Loucy (cell line): Measurements from ENCODE around the gene MYO1D.

Experiments
- H2AFZ ChIP-seq: fragments of 200-600 bp; sonication (generic); 2 replicates; pipeline ENCODE4 v1.6.0; 2016; ENCODE audit warnings: antibody characterized with exemption, mild to moderate bottlenecking, low read length, moderate library complexity
- H3F3A ChIP-seq: fragments of 200-600 bp; 2 replicates; pipeline ENCODE4 v1.6.0; 2016; ENCODE audit warnings: antibody characterized with exemption, low read depth, mild to moderate bottlenecking
- H3K27me3 ChIP-seq: fragments of 200-600 bp; sonication (generic); 2 replicates; pipeline ENCODE4 v1.6.1; 2014; ENCODE audit warnings: low read length, mild to moderate bottlenecking; ENCODE audit not compliant: insufficient read depth, poor library complexity, severe bottlenecking
- H3K36me3 ChIP-seq: fragments of 200-600 bp; sonication (generic); 2 replicates; pipeline ENCODE4 v1.6.1; 2016; ENCODE audit warnings: low read length; ENCODE audit not compliant: insufficient read depth
- H3K4me1 ChIP-seq: fragments of 200-600 bp; sonication (generic); 2 replicates; pipeline ENCODE4 v1.5.1; 2014; ENCODE audit warnings: low read length, mild to moderate bottlenecking; ENCODE audit not compliant: insufficient read depth, poor library complexity, severe bottlenecking
- H3K4me2 ChIP-seq: fragments of 200-600 bp; sonication (generic); 2 replicates; pipeline ENCODE4 v1.6.0; 2014; ENCODE audit warnings: antibody characterized with exemption, low read length, low read depth, mild to moderate bottlenecking; ENCODE audit not compliant: poor library complexity, severe bottlenecking
- H3K4me3 ChIP-seq: fragments of 200-600 bp; sonication (generic); 2 replicates; pipeline ENCODE4 v1.5.1; 2014; ENCODE audit warnings: low read length, mild to moderate bottlenecking, mixed read lengths; ENCODE audit not compliant: poor library complexity, severe bottlenecking
- H3K79me2 ChIP-seq: fragments of 200-600 bp; sonication (generic); 2 replicates; pipeline ENCODE4 v1.6.1; 2014; ENCODE audit warnings: low read length; ENCODE audit not compliant: insufficient read depth
- H3K9ac ChIP-seq: fragments of 200-600 bp; sonication (generic); 2 replicates; pipeline ENCODE4 v1.6.0; 2014; ENCODE audit warnings: mild to moderate bottlenecking, low read depth, low read length, moderate library complexity; ENCODE audit not compliant: poor library complexity, severe bottlenecking
- H3K9me2 ChIP-seq: fragments of 200-600 bp; sonication (generic); replicated peaks from 2 replicates; pipeline ENCODE4 v1.6.1; 2016; ENCODE audit warnings: low read depth, low read length, mixed read lengths
- H3K9me3 ChIP-seq: fragments of 200-600 bp; sonication (generic); 2 replicates; pipeline ENCODE4 v1.6.1; 2014; ENCODE audit warnings: mild to moderate bottlenecking, antibody characterized with exemption, low read length, low read depth; ENCODE audit not compliant: insufficient read depth
- H4K20me1 ChIP-seq: fragments of 200-600 bp; sonication (generic); 2 replicates; pipeline ENCODE4 v1.6.0; 2014; ENCODE audit warnings: antibody characterized with exemption, low read length, mild to moderate bottlenecking; ENCODE audit not compliant: insufficient read depth, poor library complexity, severe bottlenecking
- CTCF ChIP-seq: fragments of 200-600 bp; sonication (generic); conservative IDR thresholded peaks from 2 replicates; pipeline ENCODE4 v1.5.1; 2014; ENCODE audit warnings: mild to moderate bottlenecking, antibody characterized with exemption, low read length
- EZH2phosphoT487 ChIP-seq: fragments of 200-600 bp; IDR thresholded peaks from 2 replicates; pipeline ENCODE4 v1.6.1; 2018; ENCODE audit warnings: antibody characterized with exemption, mild to moderate bottlenecking, moderate library complexity, borderline replicate concordance

The MYO1D gene

DNA sequence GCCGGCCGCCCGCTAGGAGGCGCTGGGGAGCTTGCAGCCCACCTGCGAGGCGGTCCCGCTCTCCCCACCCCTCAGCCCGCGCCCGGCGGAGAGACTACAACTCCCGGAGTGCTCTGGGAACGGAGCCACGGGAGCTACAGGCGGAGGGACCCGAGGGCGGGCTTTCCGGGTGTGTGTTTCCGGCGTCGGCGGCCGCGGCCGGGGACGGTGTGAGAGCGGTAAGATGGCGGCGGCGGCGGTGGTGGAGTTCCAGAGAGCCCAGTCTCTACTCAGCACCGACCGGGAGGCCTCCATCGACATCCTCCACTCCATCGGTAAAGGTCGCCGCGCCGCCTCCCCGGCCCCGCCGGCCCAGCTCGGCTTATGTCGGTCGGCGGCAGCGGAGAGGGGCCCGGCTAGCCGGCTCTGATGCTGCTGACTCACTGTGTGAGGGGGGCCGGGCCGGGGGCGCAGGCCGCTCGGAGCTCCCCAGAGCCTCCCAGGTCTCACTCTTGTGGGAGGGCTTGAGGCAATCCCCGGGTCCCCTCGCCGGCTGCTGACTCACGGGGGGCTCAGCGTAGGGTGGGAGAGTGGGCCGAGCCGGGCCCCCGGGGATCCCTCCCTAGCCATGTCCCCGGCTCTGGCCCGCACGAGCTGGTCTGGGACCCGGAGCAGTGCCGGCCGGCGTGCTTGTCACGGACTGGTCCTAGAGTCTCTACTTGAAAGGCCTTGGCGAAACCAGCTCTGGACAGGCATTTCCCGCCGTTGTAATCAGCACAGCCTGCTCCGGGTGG is 432.4 kb downstream of the MYO1D start, which contains the start of gene PSMD11:
Gene PSMD11 (plus strand): TSS at position 210 of the 773 bp plus-strand sequence. CDS start 14 bp downstream, at position 224.
- H2AFZ ChIP-seq = peak within 1 kb of the TSS; percentile 97
- H3K4me1 ChIP-seq = peaks cover 34% of the 10 kb centered on the region
- H3K9ac ChIP-seq = peak within 1 kb of the TSS; percentile 96
- H3K9me2 ChIP-seq = no peaks in the 10 kb centered on the region
- peak within 1 kb of the TSS; percentile 80 for H3K4me2 ChIP-seq
- H3K36me3 ChIP-seq = peaks cover 11% of the 10 kb centered on the region
- TF ChIP-seq EZH2phosphoT487 (no peak), CTCF (no peak; the same call in 1 of the 2 replicates)
- H3K9me3 ChIP-seq = no peaks in the 10 kb centered on the region
- peaks cover 4% of the 10 kb centered on the region for H3K27me3 ChIP-seq
- H3K79me2 ChIP-seq = peaks cover 52% of the 10 kb centered on the region
- no peaks in the 10 kb centered on the region for H3F3A ChIP-seq
- peak within 1 kb of the TSS; percentile 95 for H3K4me3 ChIP-seq
- H4K20me1 ChIP-seq = peaks cover 35% of the 10 kb centered on the region

DNA sequence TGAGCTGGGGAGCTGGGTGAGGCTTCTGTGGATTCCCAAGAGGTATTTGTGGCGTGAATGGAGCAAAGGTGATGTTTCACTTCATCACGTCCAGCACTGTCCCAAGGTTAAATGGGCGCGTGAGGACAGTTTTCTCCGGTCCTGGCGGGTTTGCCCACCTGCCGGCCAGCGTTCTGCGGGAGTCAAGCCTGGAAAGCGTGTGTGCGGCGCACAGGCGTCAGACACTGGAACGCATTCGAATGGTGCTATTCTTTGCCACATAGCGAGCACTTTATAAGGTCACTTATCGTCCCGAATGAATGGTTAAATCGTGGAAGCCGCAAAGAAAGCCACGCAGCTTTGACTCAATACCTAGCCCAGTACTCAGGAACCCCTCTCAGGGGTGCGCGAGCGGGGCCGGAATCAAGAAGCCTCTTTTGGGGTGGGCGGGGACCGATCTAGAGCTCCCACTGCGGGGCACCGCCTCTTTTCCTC is 433.1 kb downstream of the MYO1D start:
- no peaks in the 10 kb centered on the region for H3K9me2 ChIP-seq
- H3K27me3 ChIP-seq = peaks cover 4% of the 10 kb centered on the region
- no peaks in the 10 kb centered on the region for H3K9me3 ChIP-seq
- H3K9ac ChIP-seq = no peak overlapping the region
- H3K36me3 ChIP-seq = peaks cover 6% of the 10 kb centered on the region
- H3F3A ChIP-seq = no peaks in the 10 kb centered on the region
- TF ChIP-seq CTCF (peak; percentile 78; the same call in 1 of the 2 replicates), EZH2phosphoT487 (no peak)
- H3K4me1 ChIP-seq = peaks cover 30% of the 10 kb centered on the region
- H3K79me2 ChIP-seq = peaks cover 45% of the 10 kb centered on the region
- H2AFZ ChIP-seq = peak overlapping the region; percentile 79
- peaks cover 28% of the 10 kb centered on the region for H4K20me1 ChIP-seq
- peak overlapping the region; percentile 64 for H3K4me3 ChIP-seq
- H3K4me2 ChIP-seq = peak overlapping the region; percentile 73
